Suppressor macrophage treated with lipopolysaccharide for 1 hour (primary cell): ENCODE measurements around the gene HIPK3.

ENCODE experiments used
- DNase-seq, 3 donors: peaks; one replicate each; pipeline ENCODE4 v3.0.0-alpha.2; 2020 to 2022

The HIPK3 gene

DNA sequence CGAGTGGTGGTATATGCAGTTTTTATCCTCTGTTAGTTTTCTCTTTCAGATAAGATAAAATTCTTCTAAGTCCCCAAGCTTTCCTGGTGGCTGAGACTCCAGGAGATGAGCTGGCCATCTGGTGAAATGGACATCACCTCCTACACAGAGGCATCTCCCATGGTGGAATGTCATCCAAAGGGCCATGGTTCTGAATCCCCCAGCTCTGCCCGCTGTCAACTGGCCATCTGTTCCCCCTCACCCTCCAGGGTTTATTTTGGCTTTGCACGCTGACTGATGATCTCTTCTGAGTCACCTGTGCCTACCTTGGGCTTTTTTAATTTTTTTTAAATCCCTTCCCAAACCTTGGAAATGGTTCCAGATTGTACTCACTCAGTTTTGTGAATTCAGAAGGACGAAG is 142.2 kb downstream of the HIPK3 start:
- no peak for DNase-seq

DNA sequence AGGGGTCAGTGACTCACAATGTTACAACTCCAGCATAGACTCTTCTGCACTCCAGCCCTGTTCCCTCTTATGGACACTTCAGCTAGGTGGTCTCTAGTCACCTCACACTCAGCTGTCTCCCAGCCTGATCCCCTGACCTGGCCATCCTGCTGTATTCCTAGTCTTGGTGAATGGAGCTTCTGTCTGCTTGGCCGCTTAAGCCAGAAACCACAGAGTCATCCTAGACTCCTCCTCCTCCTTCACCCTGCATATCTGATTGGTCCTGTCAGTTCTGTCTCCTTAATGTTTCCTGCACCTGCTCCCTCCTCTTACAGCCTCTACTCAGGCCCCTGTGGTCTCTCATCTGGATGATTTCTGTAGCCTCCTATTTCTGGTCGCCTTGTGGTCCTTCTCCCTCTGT is 144.9 kb downstream of the HIPK3 start:
- no peak for DNase-seq

DNA sequence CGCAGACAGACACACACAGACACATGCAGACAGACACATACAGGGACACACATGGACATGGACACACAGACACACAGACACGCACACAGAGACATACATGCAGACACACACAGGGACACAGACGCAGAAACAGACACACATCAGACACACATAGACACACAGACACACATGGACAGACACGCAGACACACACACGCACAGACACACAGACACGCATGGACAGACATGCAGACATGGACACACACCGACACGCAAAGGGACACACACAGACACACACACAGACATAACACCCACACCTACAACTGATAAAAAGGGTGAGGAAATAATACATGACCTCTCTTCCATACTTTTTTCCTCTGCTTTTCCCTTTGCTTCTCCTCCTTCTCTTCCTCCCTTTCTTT is 146.2 kb downstream of the HIPK3 start:
- no peak for DNase-seq

DNA sequence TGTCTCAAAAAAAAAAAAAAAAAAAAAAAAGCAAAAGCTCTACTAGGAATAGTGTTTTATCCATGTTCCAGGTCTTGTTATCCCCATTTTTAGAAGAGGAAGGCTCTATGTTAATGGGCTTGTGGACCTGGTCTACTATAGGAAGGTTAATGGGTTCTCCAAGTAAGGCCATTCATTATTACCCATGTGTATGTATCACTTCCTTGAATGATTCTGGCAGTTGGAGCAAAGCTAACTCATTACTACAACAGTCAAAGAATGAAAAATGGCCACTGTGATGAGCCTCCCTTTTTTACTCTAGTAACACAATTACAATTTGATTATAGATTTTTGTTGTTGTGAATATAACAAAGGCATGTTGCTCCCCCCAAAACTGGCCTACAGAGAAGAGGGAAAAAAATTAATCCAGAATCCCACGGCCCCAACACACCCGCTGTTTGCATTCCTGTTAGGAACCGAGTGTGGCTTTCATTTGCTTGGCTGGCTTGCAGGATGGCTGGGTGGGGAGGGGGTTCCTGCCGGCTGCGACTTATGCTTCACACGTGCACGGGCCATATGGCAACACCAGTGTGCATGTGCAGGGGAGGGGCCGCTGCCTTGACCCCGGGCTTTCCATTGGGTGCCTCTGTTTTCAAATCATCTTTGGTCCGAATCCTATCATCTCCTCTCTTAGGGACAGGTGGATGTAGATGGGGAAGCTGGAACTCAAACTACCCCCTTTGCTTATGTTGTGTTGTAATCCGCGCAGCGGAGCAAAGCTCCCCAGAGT is 148.8 kb downstream of the HIPK3 start:
- no peak for DNase-seq
